IPS-18c (cell line): ENCODE measurements around the gene RSAD2.
"Not testable (repeated sequence)": the region's sequence is repeated elsewhere in the genome, so short reads cannot be mapped to it uniquely, and the experiment has no call there.

ENCODE experiments used
- H3K4me3 ChIP-seq: 2 replicates; pipeline ENCODE4 v1.7.0; 2013; ENCODE audit warnings: low read depth, mild to moderate bottlenecking, low read length, moderate library complexity; ENCODE audit not compliant: insufficient read depth
- H3K9me3 ChIP-seq: one replicate; pipeline ENCODE4 v1.6.1; 2013; ENCODE audit warnings: mild to moderate bottlenecking, low read length, moderate library complexity; ENCODE audit not compliant: control insufficient read depth, insufficient read depth

Gene RSAD2

GRCh38 chr2:6883448-6884122 is 6.0 kb downstream of the RSAD2 start:
- H3K9me3 ChIP-seq: peaks cover 3% of the 10 kb centered on the region
- H3K4me3 ChIP-seq: no peak overlapping the region

DNA sequence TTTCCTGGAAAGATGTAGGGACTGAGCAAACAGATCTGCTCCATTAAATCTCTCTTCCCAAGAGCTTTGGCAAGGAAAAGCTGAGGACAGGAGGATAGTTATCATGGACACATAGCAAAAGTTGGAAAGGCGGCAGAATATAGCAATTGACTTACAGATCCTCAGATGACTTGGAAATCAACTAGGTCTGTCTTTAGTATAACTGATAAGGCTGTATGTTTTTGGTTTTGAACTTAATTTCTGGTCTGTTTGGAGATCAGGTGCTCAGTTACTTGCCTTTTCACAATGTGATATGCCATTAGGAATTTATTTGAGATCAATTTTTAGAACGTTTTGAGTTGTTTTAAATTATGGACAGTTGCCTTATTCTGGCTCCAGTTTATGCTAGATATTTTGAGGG is 8.0 kb downstream of the RSAD2 start:
- H3K9me3 ChIP-seq: no peaks in the 10 kb centered on the region
- no peak overlapping the region for H3K4me3 ChIP-seq

DNA sequence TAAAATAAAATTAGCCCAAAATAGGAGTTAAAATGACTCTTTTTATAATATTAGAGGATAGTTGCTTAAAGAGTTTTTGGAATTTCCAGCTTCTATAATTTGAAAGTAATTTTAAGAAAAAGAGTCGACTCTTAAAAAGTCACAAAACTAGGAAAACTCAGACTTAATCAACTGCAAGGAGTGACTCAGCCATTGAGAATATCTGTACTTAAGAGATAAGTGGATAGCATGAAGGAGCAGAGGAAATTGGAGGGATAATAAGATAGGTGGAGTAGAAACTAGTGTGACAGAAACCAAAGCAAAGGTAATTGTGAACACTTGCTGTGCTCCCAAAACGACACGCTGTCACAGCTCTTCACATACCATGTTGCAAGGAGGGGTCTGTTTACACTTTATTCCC is 8.4 kb downstream of the RSAD2 start:
- no peaks in the 10 kb centered on the region for H3K9me3 ChIP-seq
- H3K4me3 ChIP-seq: no peak overlapping the region

- H3K9me3 ChIP-seq: no peaks in the 10 kb centered on the region
- H3K4me3 ChIP-seq: no peak overlapping the region
Measured at GRCh38 chr2:6887751-6888192, 10.2 kb downstream of the RSAD2 start.

GRCh38 chr2:6888724-6889123 is 11.1 kb downstream of the RSAD2 start:
- Histone ChIP-seq H3K9me3 (no peaks in the 10 kb centered on the region), H3K4me3 (no peak overlapping the region)

- H3K4me3 ChIP-seq: no peak overlapping the region
- H3K9me3 ChIP-seq: no peaks in the 10 kb centered on the region
Measured at GRCh38 chr2:6893876-6894482, 16.4 kb downstream of the RSAD2 start.

- Histone ChIP-seq H3K4me3 (no peak overlapping the region), H3K9me3 (no peaks in the 10 kb centered on the region)
Measured at GRCh38 chr2:6896930-6897759, 19.6 kb downstream of the RSAD2 start.

DNA sequence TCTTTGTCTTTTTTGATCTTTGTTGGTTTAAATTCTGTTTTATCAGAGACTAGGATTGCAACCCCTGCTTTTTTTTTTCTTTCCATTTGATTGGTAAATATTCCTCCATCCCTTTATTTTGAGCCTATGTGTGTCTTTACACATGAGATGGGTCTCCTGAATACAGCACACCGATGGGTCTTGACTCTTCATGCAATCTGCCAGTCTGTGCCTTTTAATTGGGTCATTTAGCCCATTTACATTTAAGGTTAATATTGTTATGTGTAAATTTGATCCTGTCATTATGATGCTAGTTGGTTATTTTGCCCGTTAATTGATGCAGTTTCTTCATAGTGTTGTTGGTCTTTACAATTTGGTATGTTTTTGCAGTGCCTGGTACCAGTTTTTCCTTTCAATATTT is 25.0 kb downstream of the RSAD2 start:
- not testable (repeated sequence) for H3K9me3 ChIP-seq, H3K4me3 ChIP-seq

- H3K4me3 ChIP-seq: no peak overlapping the region
- no peaks in the 10 kb centered on the region for H3K9me3 ChIP-seq
Measured at GRCh38 chr2:6905668-6906067, 28.1 kb downstream of the RSAD2 start.

GRCh38 chr2:6906165-6906741 is 28.7 kb downstream of the RSAD2 start:
- no peaks in the 10 kb centered on the region for H3K9me3 ChIP-seq
- no peak overlapping the region for H3K4me3 ChIP-seq

DNA sequence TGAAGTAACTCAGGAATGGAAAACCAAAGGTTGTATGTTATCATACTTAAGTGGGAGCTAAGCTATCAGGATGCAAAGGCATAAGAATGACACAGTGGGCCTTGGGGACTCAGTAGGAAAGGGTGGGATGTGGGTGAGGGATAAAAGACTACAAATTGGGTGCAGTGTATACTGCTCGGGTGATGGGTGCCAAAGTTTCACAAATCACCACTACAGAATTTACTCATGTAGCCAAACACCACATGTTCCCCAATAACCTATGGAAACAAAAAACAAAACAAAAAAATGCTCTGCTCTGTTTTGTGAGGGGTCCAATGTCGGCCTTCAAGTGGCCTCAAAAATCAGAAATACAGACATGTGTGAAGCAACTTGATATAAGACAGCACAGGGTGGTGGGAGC is 30.7 kb downstream of the RSAD2 start:
- no peaks in the 10 kb centered on the region for H3K9me3 ChIP-seq
- H3K4me3 ChIP-seq: no peak overlapping the region

DNA sequence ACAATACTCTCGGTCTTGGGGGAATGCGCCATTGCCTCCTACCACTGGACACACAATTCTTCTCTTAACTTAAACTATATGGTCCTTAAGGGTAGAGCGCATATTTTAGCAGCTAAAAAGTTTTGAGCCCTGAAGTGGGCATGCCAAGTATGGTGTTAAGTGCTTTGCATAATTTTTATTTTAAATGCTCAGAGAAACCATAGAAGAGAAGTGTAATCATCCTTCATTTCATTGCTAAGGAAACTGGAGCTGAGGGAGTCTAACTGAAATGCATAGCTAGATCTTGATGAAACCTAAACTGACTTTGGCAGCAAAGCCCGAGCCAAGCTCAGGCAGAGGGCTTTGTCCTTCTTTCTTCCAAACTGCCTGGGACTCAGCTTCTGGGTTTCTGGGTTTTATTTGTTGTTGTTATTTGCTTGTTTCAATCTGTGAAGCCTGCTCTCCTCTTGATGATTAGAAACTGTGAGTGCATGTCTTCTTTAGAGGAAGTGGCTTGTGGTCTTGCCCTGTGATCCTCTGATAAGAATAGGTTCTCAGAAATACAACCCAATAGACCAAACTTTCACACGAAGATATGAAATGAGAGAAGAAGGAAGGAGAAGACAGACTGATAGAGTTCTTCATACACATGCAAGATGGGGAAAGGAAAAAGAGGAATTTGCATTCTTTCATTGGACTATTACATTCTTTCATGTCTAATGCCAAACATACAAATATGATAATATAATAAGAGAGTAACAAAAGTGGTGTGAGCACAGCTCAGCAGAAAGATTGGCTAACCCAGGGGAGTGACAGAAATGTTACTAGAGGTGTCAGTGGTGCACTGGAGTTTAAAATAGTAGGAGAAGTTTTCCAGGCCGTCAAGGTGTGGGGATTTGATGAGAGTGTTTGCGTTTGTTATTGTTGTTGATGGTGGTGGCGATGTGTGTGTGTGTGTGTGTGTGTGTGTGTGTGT is 32.1 kb downstream of the RSAD2 start:
- H3K9me3 ChIP-seq: no peaks in the 10 kb centered on the region
- H3K4me3 ChIP-seq: no peak overlapping the region

DNA sequence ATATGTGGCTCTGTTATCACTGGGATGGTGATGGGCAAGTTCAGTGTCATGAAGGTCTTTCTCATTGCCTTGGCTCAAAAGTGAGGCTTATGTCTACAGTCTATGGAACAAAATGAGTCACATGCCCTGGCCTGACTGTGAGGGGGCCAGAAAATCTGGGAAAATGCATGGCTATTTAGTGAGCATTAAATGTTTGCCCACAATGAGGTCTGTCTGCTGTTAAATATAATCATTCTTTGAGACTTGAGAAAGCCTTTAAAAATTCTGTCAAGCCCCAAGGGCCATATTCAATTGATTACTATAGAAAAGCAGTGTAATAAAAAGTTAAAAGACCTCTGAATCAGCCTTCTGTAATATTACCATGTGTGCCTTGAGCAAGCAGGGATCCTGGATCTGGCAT is 34.1 kb downstream of the RSAD2 start:
- Histone ChIP-seq H3K9me3 (no peaks in the 10 kb centered on the region), H3K4me3 (no peak overlapping the region)

- H3K9me3 ChIP-seq: no peaks in the 10 kb centered on the region
- no peak overlapping the region for H3K4me3 ChIP-seq
Measured at GRCh38 chr2:6913415-6914157, 36.0 kb downstream of the RSAD2 start.

- Histone ChIP-seq H3K9me3 (no peaks in the 10 kb centered on the region), H3K4me3 (no peak overlapping the region)
Measured at GRCh38 chr2:6914828-6915227, 37.3 kb downstream of the RSAD2 start.

- no peak overlapping the region for H3K4me3 ChIP-seq
Measured at GRCh38 chr2:6915399-6915798, 37.8 kb downstream of the RSAD2 start.

More at GRCh38 chr2:6915399-6915798, 37.8 kb downstream of the RSAD2 start:
- no peaks in the 10 kb centered on the region for H3K9me3 ChIP-seq
